ENCODE results near the gene N4BP2.

DNA sequence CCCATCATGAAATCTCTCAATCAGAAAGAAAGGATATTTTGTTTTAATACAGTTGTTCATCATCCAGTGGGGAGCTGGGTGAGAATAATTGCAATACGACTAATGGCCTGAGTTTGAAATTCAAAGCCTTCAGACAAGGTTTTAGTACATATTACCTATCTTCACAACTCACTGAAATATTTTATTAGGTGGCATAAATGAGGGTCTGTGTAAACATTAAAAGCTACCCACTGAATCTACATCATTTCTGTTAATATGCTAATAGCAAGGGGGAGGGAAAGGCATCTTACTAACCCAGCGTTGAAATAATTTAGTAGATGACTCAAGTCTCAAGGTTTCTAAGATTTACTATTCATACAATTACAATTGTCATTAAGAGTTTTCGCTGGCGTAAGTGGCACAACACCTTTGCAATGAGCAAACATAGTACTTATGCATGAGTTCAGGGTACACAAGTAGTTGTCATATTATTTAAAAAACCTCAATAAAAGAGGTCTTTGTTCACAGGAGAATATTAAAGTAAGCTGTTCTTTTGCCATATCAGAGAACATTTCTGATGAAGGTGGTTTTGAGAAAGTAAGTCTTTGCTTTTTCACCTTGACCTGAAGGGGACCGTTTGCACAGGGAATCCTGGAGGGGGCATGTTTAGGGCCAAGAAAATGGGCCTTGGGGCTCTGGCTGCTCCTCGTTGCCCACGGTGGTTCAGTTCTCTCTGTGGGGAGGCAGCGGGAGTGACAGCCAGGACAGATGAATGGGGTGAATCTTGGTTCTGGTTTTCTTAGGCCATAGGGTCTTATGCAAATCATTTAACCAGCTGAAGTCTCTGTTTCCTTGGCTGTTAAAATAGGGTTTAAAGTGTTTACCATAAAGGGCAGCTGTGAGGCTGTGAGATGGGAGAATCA lies 135.7 kb downstream of the N4BP2 start:
- no peak for TF ChIP-seq CREB1 (IDR thresholded peaks at IDR 0.05; ENCODE audit: low read depth)
- TF ChIP-seq, protein P1, sequence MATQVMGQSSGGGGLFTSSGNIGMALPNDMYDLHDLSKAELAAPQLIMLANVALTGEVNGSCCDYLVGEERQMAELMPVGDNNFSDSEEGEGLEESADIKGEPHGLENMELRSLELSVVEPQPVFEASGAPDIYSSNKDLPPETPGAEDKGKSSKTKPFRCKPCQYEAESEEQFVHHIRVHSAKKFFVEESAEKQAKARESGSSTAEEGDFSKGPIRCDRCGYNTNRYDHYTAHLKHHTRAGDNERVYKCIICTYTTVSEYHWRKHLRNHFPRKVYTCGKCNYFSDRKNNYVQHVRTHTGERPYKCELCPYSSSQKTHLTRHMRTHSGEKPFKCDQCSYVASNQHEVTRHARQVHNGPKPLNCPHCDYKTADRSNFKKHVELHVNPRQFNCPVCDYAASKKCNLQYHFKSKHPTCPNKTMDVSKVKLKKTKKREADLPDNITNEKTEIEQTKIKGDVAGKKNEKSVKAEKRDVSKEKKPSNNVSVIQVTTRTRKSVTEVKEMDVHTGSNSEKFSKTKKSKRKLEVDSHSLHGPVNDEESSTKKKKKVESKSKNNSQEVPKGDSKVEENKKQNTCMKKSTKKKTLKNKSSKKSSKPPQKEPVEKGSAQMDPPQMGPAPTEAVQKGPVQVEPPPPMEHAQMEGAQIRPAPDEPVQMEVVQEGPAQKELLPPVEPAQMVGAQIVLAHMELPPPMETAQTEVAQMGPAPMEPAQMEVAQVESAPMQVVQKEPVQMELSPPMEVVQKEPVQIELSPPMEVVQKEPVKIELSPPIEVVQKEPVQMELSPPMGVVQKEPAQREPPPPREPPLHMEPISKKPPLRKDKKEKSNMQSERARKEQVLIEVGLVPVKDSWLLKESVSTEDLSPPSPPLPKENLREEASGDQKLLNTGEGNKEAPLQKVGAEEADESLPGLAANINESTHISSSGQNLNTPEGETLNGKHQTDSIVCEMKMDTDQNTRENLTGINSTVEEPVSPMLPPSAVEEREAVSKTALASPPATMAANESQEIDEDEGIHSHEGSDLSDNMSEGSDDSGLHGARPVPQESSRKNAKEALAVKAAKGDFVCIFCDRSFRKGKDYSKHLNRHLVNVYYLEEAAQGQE (IDR thresholded peaks at IDR 0.05; ENCODE audit: low read depth), result no peak
- TF ChIP-seq TEAD4 (IDR thresholded peaks at IDR 0.05), result no peak
- no peak for TF ChIP-seq MAX (IDR thresholded peaks at IDR 0.05)

Measured in Ishikawa (cell line).